IMR-90 (cell line): ENCODE measurements around the gene IL17REL. TPM values are rescaled to one million over a fixed set of nuclear protein-coding genes. Genes with fewer than 3 reads are reported as not detected.

Experiments used
- ATAC-seq: fragments of 200-7000 bp; cut with Tn5 transposase; 2 replicates; pipeline ENCODE4 v1.9.1; 2020; ENCODE audit warnings: low read depth, mild to moderate bottlenecking, moderate library complexity
- BruUV-seq: library from RNA; stranded (reverse); fragments of 400-500 nt; replicated peaks from 2 replicates; lab custom pipeline; 2021; lab: Mats Ljungman, UMichigan
- CTCF ChIA-PET: fragments of 300-600 bp; formaldehyde crosslinking; extraction: SDS; loops from one replicate; lab custom pipeline; 2021; ENCODE audit warnings: antibody characterized with exemption; lab: Yijun Ruan, JAX
- POLR2A ChIA-PET: fragments of 300-600 bp; sonication (Branson Sonifier 250); formaldehyde crosslinking; loops from one replicate; lab custom pipeline; 2022; ENCODE audit warnings: antibody characterized with exemption; ENCODE audit not compliant: unreplicated experiment; lab: Charles Lee
- DNase-seq: peaks from one replicate; pipeline ENCODE4 v3.0.0; 2013
- H2AFZ ChIP-seq: replicated peaks from 2 replicates; pipeline ENCODE3; 2013; ENCODE audit warnings: low read length, mild to moderate bottlenecking; ENCODE audit not compliant: poor library complexity
- H2AK5ac ChIP-seq: 2 replicates; pipeline ENCODE4 v1.6.1; 2013; ENCODE audit warnings: low read depth, low read length, inconsistent platforms
- H2AK9ac ChIP-seq: replicated peaks from 2 replicates; pipeline ENCODE3; 2013; ENCODE audit warnings: mild to moderate bottlenecking, low read depth, low read length, moderate library complexity; ENCODE audit not compliant: poor library complexity
- H2BK120ac ChIP-seq: 2 replicates; pipeline ENCODE4 v1.6.1; 2013; ENCODE audit warnings: low read depth, low read length, inconsistent platforms
- H2BK15ac ChIP-seq: 3 replicates; pipeline ENCODE4 v1.6.1; 2013; ENCODE audit warnings: low read depth, low read length, inconsistent platforms
- H2BK20ac ChIP-seq: 2 replicates; pipeline ENCODE4 v1.6.1; 2013; ENCODE audit warnings: low read depth, mild to moderate bottlenecking, inconsistent platforms, low read length, moderate library complexity
- H2BK5ac ChIP-seq: 2 replicates; pipeline ENCODE4 v1.6.1; 2013; ENCODE audit warnings: mild to moderate bottlenecking, low read depth, low read length, inconsistent platforms; ENCODE audit not compliant: poor library complexity, severe bottlenecking
- H3K14ac ChIP-seq: replicated peaks from 2 replicates; pipeline ENCODE4 v1.6.1; 2013; ENCODE audit warnings: low read depth, low read length, inconsistent platforms
- H3K18ac ChIP-seq: 2 replicates; pipeline ENCODE4 v1.6.1; 2013; ENCODE audit warnings: low read depth, low read length, control low read depth
- H3K23ac ChIP-seq: 2 replicates; pipeline ENCODE4 v1.6.1; 2013; ENCODE audit warnings: low read depth, low read length, inconsistent platforms
- H3K27ac ChIP-seq: 2 replicates; pipeline ENCODE4 v1.5.1; 2013; ENCODE audit warnings: mild to moderate bottlenecking, control low read depth, low read length; ENCODE audit not compliant: insufficient read depth
- H3K27me3 ChIP-seq: 2 replicates; pipeline ENCODE4 v1.6.1; 2013; ENCODE audit warnings: low read length; ENCODE audit not compliant: control insufficient read depth, insufficient read depth
- H3K36me3 ChIP-seq: 2 replicates; pipeline ENCODE4 v1.6.1; 2013; ENCODE audit warnings: low read length, mixed read lengths; ENCODE audit not compliant: control insufficient read depth, insufficient read depth
- H3K4ac ChIP-seq: 2 replicates; pipeline ENCODE4 v1.6.1; 2013; ENCODE audit warnings: low read depth, low read length, inconsistent platforms
- H3K4me1 ChIP-seq: 2 replicates; pipeline ENCODE4 v1.6.1; 2013; ENCODE audit warnings: low read length, mixed read lengths; ENCODE audit not compliant: control insufficient read depth, insufficient read depth
- H3K4me2 ChIP-seq: 2 replicates; pipeline ENCODE4 v1.6.1; 2013; ENCODE audit warnings: low read depth, mild to moderate bottlenecking, control low read depth, low read length, moderate library complexity
- H3K4me3 ChIP-seq: 2 replicates; pipeline ENCODE4 v1.5.1; 2013; ENCODE audit warnings: low read depth, mild to moderate bottlenecking, control low read depth, low read length, moderate library complexity; ENCODE audit not compliant: insufficient read depth
- H3K56ac ChIP-seq: 2 replicates; pipeline ENCODE4 v1.6.1; 2013; ENCODE audit warnings: low read length, inconsistent platforms; ENCODE audit not compliant: insufficient read depth; ENCODE audit errors: extremely low read depth
- H3K79me1 ChIP-seq, 2 experiments: 2 replicates each; pipeline ENCODE4 v1.6.1; 2013; ENCODE audit warnings: low read length in 2 of 2, inconsistent platforms in 1 of 2, low read depth in 1 of 2
- H3K9ac ChIP-seq: 2 replicates; pipeline ENCODE4 v1.6.1; 2013; ENCODE audit warnings: low read depth, low read length, control low read depth
- H3K9me1 ChIP-seq: 2 replicates; pipeline ENCODE4 v1.6.1; 2013; ENCODE audit warnings: low read length, inconsistent platforms; ENCODE audit not compliant: insufficient read depth
- H3K9me3 ChIP-seq: 2 replicates; pipeline ENCODE4 v1.6.1; 2013; ENCODE audit warnings: low read length; ENCODE audit not compliant: control insufficient read depth, insufficient read depth
- H4K20me1 ChIP-seq: 2 replicates; pipeline ENCODE4 v1.6.1; 2013; ENCODE audit warnings: low read length, inconsistent platforms; ENCODE audit not compliant: insufficient read depth
- H4K5ac ChIP-seq: 2 replicates; pipeline ENCODE4 v1.6.1; 2013; ENCODE audit warnings: mild to moderate bottlenecking, low read depth, low read length, control low read depth
- H4K8ac ChIP-seq, 2 experiments: 2 replicates each; pipeline ENCODE4 v1.6.1; 2013; ENCODE audit warnings: low read depth in 2 of 2, low read length in 2 of 2, control low read depth in 1 of 2, inconsistent platforms in 1 of 2
- H4K91ac ChIP-seq: 2 replicates; pipeline ENCODE4 v1.6.1; 2013; ENCODE audit warnings: low read depth, low read length, inconsistent platforms; ENCODE audit not compliant: insufficient read depth
- BHLHE40 ChIP-seq: fragments of 150-350 bp; IDR thresholded peaks from 2 replicates; pipeline ENCODE4 v1.6.1; 2016; ENCODE audit warnings: mild to moderate bottlenecking, low read depth, low read length
- CEBPB ChIP-seq: IDR thresholded peaks from 2 replicates; pipeline ENCODE4 v1.6.1; 2012; ENCODE audit warnings: low read depth, low read length, improper control_type of control experiment
- ELK1 ChIP-seq: fragments of 150-350 bp; IDR thresholded peaks from 2 replicates; pipeline ENCODE4 v1.6.1; 2016; ENCODE audit warnings: low read depth, mild to moderate bottlenecking, low read length, moderate library complexity, borderline replicate concordance
- NFE2L2 ChIP-seq: fragments of 150-350 bp; IDR thresholded peaks from 2 replicates; pipeline ENCODE4 v1.6.1; 2016; ENCODE audit warnings: low read depth, mild to moderate bottlenecking, low read length
- POLR2A ChIP-seq: IDR thresholded peaks from 2 replicates; pipeline ENCODE4 v1.6.1; 2012; ENCODE audit warnings: mild to moderate bottlenecking, low read depth, low read length
- RAD21 ChIP-seq: IDR thresholded peaks from 2 replicates; pipeline ENCODE4 v1.6.1; 2012; ENCODE audit warnings: low read length, improper control_type of control experiment
- RCOR1 ChIP-seq: IDR thresholded peaks from 2 replicates; pipeline ENCODE4 v1.6.1; 2012; ENCODE audit warnings: mild to moderate bottlenecking, low read length, improper control_type of control experiment; ENCODE audit not compliant: insufficient replicate concordance
- RFX5 ChIP-seq: IDR thresholded peaks from 2 replicates; pipeline ENCODE4 v1.8.0; 2012; ENCODE audit warnings: low read depth, mild to moderate bottlenecking, low read length, moderate library complexity
- WGBS, 2 experiments: methylation state at CpG; one replicate each; pipeline versions ENCODE4 v1.1.5 to v1.1.7; 2013; ENCODE audit warnings: missing lambda C conversion rate in 2 of 2; ENCODE audit not compliant: insufficient read length in 1 of 2; ENCODE audit errors: extremely low coverage in 2 of 2; 5-methylcytosine and 5-hydroxymethylcytosine counted together
- dilution Hi-C: fragments of 300-500 bp; cut with HindIII; formaldehyde crosslinking; loops from one replicate; pipeline ENCODE4 v1.14.3; 2018; ENCODE audit warnings: low sequenced_read_pairs; ENCODE audit not compliant: unreplicated experiment
- in situ Hi-C: fragments of 300-500 bp; cut with MboI; formaldehyde crosslinking; loops from 3 replicates; pipeline ENCODE4 v1.14.3; 2019; ENCODE audit warnings: low sequenced_read_pairs, inconsistent platforms, mixed read lengths
- intact Hi-C: fragments of 100-400 bp; cut with micrococcal nuclease; formaldehyde crosslinking; loops from 2 replicates; pipeline ENCODE4 v1.10.0; 2022
- polyA plus RNA-seq, 3 experiments: library from polyadenylated mRNA; depleted of rRNA; stranded (reverse); fragments of >200 nt; gene quantifications; 2 replicates each; pipeline ENCODE4 v1.2.3, GENCODE V29; 2012; ENCODE audit warnings: low replicate concordance in 1 of 3
- total RNA-seq: library from RNA; depleted of rRNA; stranded (reverse); fragments of >200 nt; gene quantifications from 2 replicates; pipeline ENCODE4 v1.2.3, GENCODE V29; 2012

Gene IL17REL
- total and polyA plus RNA-seq, 2 of the 4 experiments (the other 2 are of a cell fraction): not detected

- CTCF ChIA-PET: no interaction called here
- BruUV-seq: no TSS peak
- H2BK5ac ChIP-seq: no peak overlapping the region
- intact Hi-C loops (no loop called here), in situ Hi-C loops (no loop called here), dilution Hi-C loops (no loop called here)
- H3K27ac ChIP-seq: no peak overlapping the region
- H2BK120ac ChIP-seq: no peak overlapping the region
- POLR2A ChIA-PET: no interaction called here
- no peaks in the 10 kb centered on the region for H3K4me1 ChIP-seq
- H2BK20ac ChIP-seq: no peak overlapping the region
- no peak overlapping the region for H3K9ac ChIP-seq
- no peak overlapping the region for H4K5ac ChIP-seq
- no peak overlapping the region for H3K4me2 ChIP-seq
- DNase-seq (no peak), ATAC-seq (no peak)
- WGBS, 2 experiments: 81% methylated on average over 3 of the region's 7 CpGs; no CpG with 5 or more reads in 1 of the 2 experiments
- peaks cover 16% of the 10 kb centered on the region for H3K9me3 ChIP-seq
- no peaks in the 10 kb centered on the region for H3K9me1 ChIP-seq
- no peak overlapping the region for H2AK9ac ChIP-seq
- H3K18ac ChIP-seq: no peak overlapping the region
- no peak for TF ChIP-seq RFX5
- no peak for TF ChIP-seq RAD21
- no peak for TF ChIP-seq RCOR1
- TF ChIP-seq NFE2L2: no peak
- no peak for TF ChIP-seq ELK1
- TF ChIP-seq POLR2A: no peak
- no peak for TF ChIP-seq BHLHE40
- no peak for TF ChIP-seq CEBPB
- no peak overlapping the region for H2AFZ ChIP-seq
- no peak overlapping the region for H4K8ac ChIP-seq
- H3K4ac ChIP-seq: no peak overlapping the region
- no peaks in the 10 kb centered on the region for H3K36me3 ChIP-seq
- H3K56ac ChIP-seq: no peak overlapping the region
- no peaks in the 10 kb centered on the region for H4K20me1 ChIP-seq
- H3K79me1 ChIP-seq: no peaks in the 10 kb centered on the region
- no peak overlapping the region for H3K23ac ChIP-seq
- H3K27me3 ChIP-seq: peaks cover 31% of the 10 kb centered on the region
- H3K4me3 ChIP-seq: no peak overlapping the region
- H3K14ac ChIP-seq: no peak overlapping the region
- no peak overlapping the region for H2AK5ac ChIP-seq
- no peak overlapping the region for H2BK15ac ChIP-seq
- H4K91ac ChIP-seq: no peak overlapping the region
Measured at GRCh38 chr22:50040717-50041116, 28.2 kb upstream of the IL17REL start.
